ENCODE measurements around the gene DCBLD2.

DNA sequence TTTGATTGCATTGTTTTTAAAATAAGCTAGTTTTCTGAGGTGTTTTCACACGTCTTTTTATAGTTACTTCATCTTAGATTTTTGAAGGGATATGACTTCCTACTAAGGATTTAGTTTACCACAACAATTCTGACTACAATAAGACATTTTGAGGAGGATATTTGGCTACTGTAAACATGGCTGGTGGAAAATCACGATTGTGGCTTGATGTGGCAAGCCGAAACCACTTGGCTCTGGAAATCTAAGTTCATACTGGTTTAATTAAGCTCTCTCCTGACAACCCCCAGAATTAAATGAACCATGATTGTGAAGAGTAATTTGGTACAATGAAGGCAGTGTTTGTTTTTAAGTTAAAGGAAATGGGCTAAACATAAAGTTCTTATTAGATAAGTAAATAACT lies 107.5 kb downstream of the DCBLD2 start:
- TF ChIP-seq EP300 (IDR thresholded peaks at IDR 0.05) (no peak), CTCF (IDR thresholded peaks at IDR 0.05) (no peak), POLR2AphosphoS5 (IDR thresholded peaks at IDR 0.05) (no peak)

Measured in upper lobe of left lung (tissue), 4 donors.